Smooth muscle cell (in vitro differentiated cells): ENCODE results near the gene ANKS6. TPM values are rescaled to one million over a fixed set of nuclear protein-coding genes. Genes with fewer than 3 reads are reported as not detected.

ENCODE experiments used
- DNase-seq: peaks from one replicate; lab custom pipeline; 2025; ENCODE audit not compliant: unreplicated experiment; lab: John Stamatoyannopoulos, UW
- H2AFZ ChIP-seq: fragments of 200-600 bp; sonication (generic); 2 replicates; pipeline ENCODE4 v1.6.0; 2016; ENCODE audit warnings: antibody characterized with exemption, low read depth, mild to moderate bottlenecking
- H3F3A ChIP-seq: fragments of 200-600 bp; sonication (generic); 2 replicates; pipeline ENCODE4 v1.6.0; 2017; ENCODE audit warnings: antibody characterized with exemption, low read depth
- H3K27ac ChIP-seq: fragments of 200-600 bp; sonication (generic); 2 replicates; pipeline ENCODE4 v1.5.1; 2016; ENCODE audit warnings: low read depth, mild to moderate bottlenecking
- H3K27me3 ChIP-seq: fragments of 200-600 bp; sonication (generic); 2 replicates; pipeline ENCODE4 v1.6.1; 2016; ENCODE audit warnings: low read depth, mild to moderate bottlenecking
- H3K36me3 ChIP-seq: fragments of 200-600 bp; sonication (generic); 2 replicates; pipeline ENCODE4 v1.5.1; 2016; ENCODE audit warnings: low read depth
- H3K4me1 ChIP-seq: fragments of 200-600 bp; sonication (generic); 2 replicates; pipeline ENCODE4 v1.5.1; 2016; ENCODE audit warnings: low read depth
- H3K4me2 ChIP-seq: fragments of 200-600 bp; sonication (generic); 2 replicates; pipeline ENCODE4 v1.6.0; 2016; ENCODE audit warnings: mild to moderate bottlenecking
- H3K4me3 ChIP-seq: fragments of 200-600 bp; sonication (generic); 2 replicates; pipeline ENCODE4 v1.5.1; 2016; ENCODE audit warnings: mild to moderate bottlenecking
- H3K79me2 ChIP-seq: fragments of 200-600 bp; sonication (generic); 2 replicates; pipeline ENCODE4 v1.6.0; 2016; ENCODE audit warnings: low read depth, mild to moderate bottlenecking
- H3K9ac ChIP-seq: fragments of 200-600 bp; sonication (generic); 2 replicates; pipeline ENCODE4 v1.6.0; 2016; ENCODE audit warnings: low read depth
- H3K9me3 ChIP-seq: fragments of 200-600 bp; sonication (generic); replicated peaks from 2 replicates; pipeline ENCODE4 v1.5.1; 2016; ENCODE audit warnings: low read depth
- H4K20me1 ChIP-seq: fragments of 200-600 bp; sonication (generic); 2 replicates; pipeline ENCODE4 v1.6.0; 2016; ENCODE audit warnings: low read depth
- CTCF ChIP-seq: fragments of 200-600 bp; sonication (generic); IDR thresholded peaks from 2 replicates; pipeline ENCODE4 v1.5.1; 2017; ENCODE audit warnings: borderline replicate concordance, mild to moderate bottlenecking, antibody characterized with exemption; ENCODE audit not compliant: insufficient read depth, poor library complexity, severe bottlenecking
- WGBS: methylation state at CpG from one replicate; pipeline ENCODE4 v1.1.7; 2016; ENCODE audit warnings: low lambda C conversion rate; 5-methylcytosine and 5-hydroxymethylcytosine counted together
- polyA plus RNA-seq: library from polyadenylated mRNA; unstranded; fragments of >200 nt; fragmentation: Nextera tagmentation; extraction: Ambion mirVana; gene quantifications from 2 replicates; pipeline ENCODE4 v1.2.1, GENCODE V29; 2016
- total RNA-seq: library from RNA; depleted of rRNA; stranded (reverse); fragments of >200 nt; gene quantifications from 2 replicates; pipeline ENCODE4 v1.2.3, GENCODE V29; 2014

Gene ANKS6
- total and polyA plus RNA-seq, 2 experiments from 2014 or later = 10.5 to 13.6 TPM

GRCh38 chr9:98708103-98708932 is 88.0 kb downstream of the ANKS6 start:
- Histone ChIP-seq H3K27ac (no peak overlapping the region), H3K4me3 (peak overlapping the region; percentile 41), H3F3A (no peaks in the 10 kb centered on the region), H3K9ac (no peak overlapping the region), H3K9me3 (no peaks in the 10 kb centered on the region), H2AFZ (no peak overlapping the region), H3K27me3 (peaks cover 95% of the 10 kb centered on the region), H3K36me3 (no peaks in the 10 kb centered on the region), H3K4me2 (peak overlapping the region; percentile 82), H3K79me2 (no peaks in the 10 kb centered on the region), H4K20me1 (no peaks in the 10 kb centered on the region), H3K4me1 (no peaks in the 10 kb centered on the region)
- 14% methylated on average over 36 of the region's 89 CpGs for WGBS
- TF ChIP-seq CTCF = no peak
- no peak for DNase-seq

- no peak overlapping the region for H3K9ac ChIP-seq
- 6% methylated on average over 78 of the region's 79 CpGs for WGBS
- H3K79me2 ChIP-seq = no peaks in the 10 kb centered on the region
- peaks cover 95% of the 10 kb centered on the region for H3K27me3 ChIP-seq
- H3K4me3 ChIP-seq = peak overlapping the region; percentile 33
- peak; percentile 46 for TF ChIP-seq CTCF
- no peaks in the 10 kb centered on the region for H4K20me1 ChIP-seq
- H3K36me3 ChIP-seq = no peaks in the 10 kb centered on the region
- no peaks in the 10 kb centered on the region for H3K9me3 ChIP-seq
- H3F3A ChIP-seq = no peaks in the 10 kb centered on the region
- peak overlapping the region; percentile 75 for H3K4me2 ChIP-seq
- H2AFZ ChIP-seq = no peak overlapping the region
- no peak overlapping the region for H3K27ac ChIP-seq
- no peaks in the 10 kb centered on the region for H3K4me1 ChIP-seq
- DNase-seq = no peak
These were observed 88.9 kb downstream of the ANKS6 start for GRCh38 chr9:98707166-98708102.

- no peaks in the 10 kb centered on the region for H3K9me3 ChIP-seq
- peaks cover 90% of the 10 kb centered on the region for H3K27me3 ChIP-seq
- 17% methylated on average over 15 of the region's 15 CpGs for WGBS
- H3K79me2 ChIP-seq = no peaks in the 10 kb centered on the region
- peak overlapping the region; percentile 75 for H3K4me2 ChIP-seq
- no peak for TF ChIP-seq CTCF
- no peaks in the 10 kb centered on the region for H3K4me1 ChIP-seq
- H3F3A ChIP-seq = no peaks in the 10 kb centered on the region
- no peaks in the 10 kb centered on the region for H3K36me3 ChIP-seq
- H3K27ac ChIP-seq = no peak overlapping the region
- H3K9ac ChIP-seq = no peak overlapping the region
- H4K20me1 ChIP-seq = no peaks in the 10 kb centered on the region
- no peak for DNase-seq
- H3K4me3 ChIP-seq = peak overlapping the region; percentile 33
- no peak overlapping the region for H2AFZ ChIP-seq
These were observed 89.6 kb downstream of the ANKS6 start for GRCh38 chr9:98706651-98707165.
